Loucy (cell line): ENCODE results near the gene UNC5A.

Experiments
- H2AFZ ChIP-seq: fragments of 200-600 bp; sonication (generic); 2 replicates; pipeline ENCODE4 v1.6.0; 2016; ENCODE audit warnings: antibody characterized with exemption, mild to moderate bottlenecking, low read length, moderate library complexity
- H3F3A ChIP-seq: fragments of 200-600 bp; 2 replicates; pipeline ENCODE4 v1.6.0; 2016; ENCODE audit warnings: antibody characterized with exemption, low read depth, mild to moderate bottlenecking
- H3K27me3 ChIP-seq: fragments of 200-600 bp; sonication (generic); 2 replicates; pipeline ENCODE4 v1.6.1; 2014; ENCODE audit warnings: low read length, mild to moderate bottlenecking; ENCODE audit not compliant: insufficient read depth, poor library complexity, severe bottlenecking
- H3K36me3 ChIP-seq: fragments of 200-600 bp; sonication (generic); 2 replicates; pipeline ENCODE4 v1.6.1; 2016; ENCODE audit warnings: low read length; ENCODE audit not compliant: insufficient read depth
- H3K4me1 ChIP-seq: fragments of 200-600 bp; sonication (generic); 2 replicates; pipeline ENCODE4 v1.5.1; 2014; ENCODE audit warnings: low read length, mild to moderate bottlenecking; ENCODE audit not compliant: insufficient read depth, poor library complexity, severe bottlenecking
- H3K4me2 ChIP-seq: fragments of 200-600 bp; sonication (generic); 2 replicates; pipeline ENCODE4 v1.6.0; 2014; ENCODE audit warnings: antibody characterized with exemption, low read length, low read depth, mild to moderate bottlenecking; ENCODE audit not compliant: poor library complexity, severe bottlenecking
- H3K4me3 ChIP-seq: fragments of 200-600 bp; sonication (generic); 2 replicates; pipeline ENCODE4 v1.5.1; 2014; ENCODE audit warnings: low read length, mild to moderate bottlenecking, mixed read lengths; ENCODE audit not compliant: poor library complexity, severe bottlenecking
- H3K79me2 ChIP-seq: fragments of 200-600 bp; sonication (generic); 2 replicates; pipeline ENCODE4 v1.6.1; 2014; ENCODE audit warnings: low read length; ENCODE audit not compliant: insufficient read depth
- H3K9ac ChIP-seq: fragments of 200-600 bp; sonication (generic); 2 replicates; pipeline ENCODE4 v1.6.0; 2014; ENCODE audit warnings: mild to moderate bottlenecking, low read depth, low read length, moderate library complexity; ENCODE audit not compliant: poor library complexity, severe bottlenecking
- H3K9me2 ChIP-seq: fragments of 200-600 bp; sonication (generic); replicated peaks from 2 replicates; pipeline ENCODE4 v1.6.1; 2016; ENCODE audit warnings: low read depth, low read length, mixed read lengths
- H3K9me3 ChIP-seq: fragments of 200-600 bp; sonication (generic); 2 replicates; pipeline ENCODE4 v1.6.1; 2014; ENCODE audit warnings: mild to moderate bottlenecking, antibody characterized with exemption, low read length, low read depth; ENCODE audit not compliant: insufficient read depth
- H4K20me1 ChIP-seq: fragments of 200-600 bp; sonication (generic); 2 replicates; pipeline ENCODE4 v1.6.0; 2014; ENCODE audit warnings: antibody characterized with exemption, low read length, mild to moderate bottlenecking; ENCODE audit not compliant: insufficient read depth, poor library complexity, severe bottlenecking
- CTCF ChIP-seq: fragments of 200-600 bp; sonication (generic); conservative IDR thresholded peaks from 2 replicates; pipeline ENCODE4 v1.5.1; 2014; ENCODE audit warnings: mild to moderate bottlenecking, antibody characterized with exemption, low read length
- EZH2phosphoT487 ChIP-seq: fragments of 200-600 bp; IDR thresholded peaks from 2 replicates; pipeline ENCODE4 v1.6.1; 2018; ENCODE audit warnings: antibody characterized with exemption, mild to moderate bottlenecking, moderate library complexity, borderline replicate concordance

The UNC5A gene

GRCh38 chr5:176798086-176798876 is 12.1 kb upstream of the UNC5A start:
- no peak overlapping the region for H3K4me3 ChIP-seq
- H3K27me3 ChIP-seq = no peaks in the 10 kb centered on the region
- no peak overlapping the region for H2AFZ ChIP-seq
- H3K9me2 ChIP-seq = no peaks in the 10 kb centered on the region
- no peaks in the 10 kb centered on the region for H3K9me3 ChIP-seq
- no peak for TF ChIP-seq CTCF
- no peaks in the 10 kb centered on the region for H3F3A ChIP-seq
- H3K9ac ChIP-seq = no peak overlapping the region
- no peaks in the 10 kb centered on the region for H4K20me1 ChIP-seq
- no peak overlapping the region for H3K4me2 ChIP-seq
- H3K4me1 ChIP-seq = no peaks in the 10 kb centered on the region
- no peaks in the 10 kb centered on the region for H3K79me2 ChIP-seq
- H3K36me3 ChIP-seq = no peaks in the 10 kb centered on the region

GRCh38 chr5:176798949-176799348 is 11.4 kb upstream of the UNC5A start:
- Histone ChIP-seq H3K9ac (no peak overlapping the region), H3K9me2 (no peaks in the 10 kb centered on the region), H4K20me1 (no peaks in the 10 kb centered on the region), H3F3A (no peaks in the 10 kb centered on the region), H2AFZ (no peak overlapping the region), H3K79me2 (no peaks in the 10 kb centered on the region), H3K9me3 (no peaks in the 10 kb centered on the region), H3K27me3 (no peaks in the 10 kb centered on the region), H3K36me3 (no peaks in the 10 kb centered on the region), H3K4me3 (no peak overlapping the region), H3K4me1 (no peaks in the 10 kb centered on the region), H3K4me2 (no peak overlapping the region)
- TF ChIP-seq EZH2phosphoT487 (no peak), CTCF (no peak)

GRCh38 chr5:176799488-176799887 is 10.9 kb upstream of the UNC5A start:
- Histone ChIP-seq H3K79me2 (no peaks in the 10 kb centered on the region), H3F3A (no peaks in the 10 kb centered on the region), H3K9me2 (no peaks in the 10 kb centered on the region), H4K20me1 (no peaks in the 10 kb centered on the region), H2AFZ (no peak overlapping the region), H3K4me3 (no peak overlapping the region), H3K4me2 (no peak overlapping the region), H3K9me3 (no peaks in the 10 kb centered on the region), H3K9ac (no peak overlapping the region), H3K27me3 (no peaks in the 10 kb centered on the region), H3K36me3 (no peaks in the 10 kb centered on the region), H3K4me1 (no peaks in the 10 kb centered on the region)
- no peak for TF ChIP-seq CTCF
- no peak for TF ChIP-seq EZH2phosphoT487
